K562 (cell line): ENCODE measurements around the gene GASK1A. TPM values are rescaled to one million over a fixed set of nuclear protein-coding genes. Genes with fewer than 3 reads are reported as not detected.

ENCODE experiments used
- ESRRB ChIP-seq: fragments of 250-450 bp; sonication (Bioruptor Pico); IDR thresholded peaks from 2 replicates; pipeline ENCODE4 v1.5.0; 2020; ENCODE audit warnings: mild to moderate bottlenecking, moderate library complexity, borderline replicate concordance
- GTF2B ChIP-seq: IDR thresholded peaks from 2 replicates; pipeline ENCODE4 v1.6.1; 2011; ENCODE audit not compliant: insufficient read length; ENCODE audit errors: extremely low read depth
- ZNF655 ChIP-seq: fragments of 250-450 bp; sonication (Bioruptor Pico); IDR thresholded peaks from 2 replicates; pipeline ENCODE4 v1.5.0; 2021
- polyA plus RNA-seq, 8 experiments: library from polyadenylated mRNA; depleted of rRNA in 4 of 8; stranded (reverse) in 5 of 8; unstranded in 3 of 8; fragments of >200 nt; fragmentation: Nextera tagmentation in 2 of 8; fragmentation: Illumina TruSeq in 1 of 8; extraction: Ambion mirVana in 2 of 8; extraction: Trizol in 1 of 8; gene quantifications; 2 replicates each; pipeline versions ENCODE4 v1.2.1 to v1.2.3, GENCODE V29; 2011 to 2014; ENCODE audit warnings: inconsistent platforms in 1 of 8, missing spikeins in 1 of 8
- total RNA-seq, 7 experiments: library from RNA; depleted of rRNA in 6 of 7; stranded (reverse); fragments of >200 nt in 6 of 7; fragmentation: Illumina TruSeq in 2 of 7; extraction: Trizol in 2 of 7; gene quantifications; 2 replicates each; pipeline versions ENCODE4 v1.2.1 to v1.2.3, GENCODE V29; 2011 to 2021; ENCODE audit warnings: low replicate concordance in 1 of 7
- TF ChIP-seq, protein P1 (sequence below): fragments of 200-800 bp; sonication (Bioruptor generic); IDR thresholded peaks from 2 replicates; pipeline ENCODE4 v1.6.1; 2016; ENCODE audit warnings: missing genetic modification characterization, missing compliant biosample characterization

The GASK1A gene
- total and polyA plus RNA-seq, 9 of the 15 experiments (the other 6 are each of a cell fraction or from before 2014, with no cell fraction given) = 0.04 to 0.11 (median 0.05) TPM; not detected in 5

DNA sequence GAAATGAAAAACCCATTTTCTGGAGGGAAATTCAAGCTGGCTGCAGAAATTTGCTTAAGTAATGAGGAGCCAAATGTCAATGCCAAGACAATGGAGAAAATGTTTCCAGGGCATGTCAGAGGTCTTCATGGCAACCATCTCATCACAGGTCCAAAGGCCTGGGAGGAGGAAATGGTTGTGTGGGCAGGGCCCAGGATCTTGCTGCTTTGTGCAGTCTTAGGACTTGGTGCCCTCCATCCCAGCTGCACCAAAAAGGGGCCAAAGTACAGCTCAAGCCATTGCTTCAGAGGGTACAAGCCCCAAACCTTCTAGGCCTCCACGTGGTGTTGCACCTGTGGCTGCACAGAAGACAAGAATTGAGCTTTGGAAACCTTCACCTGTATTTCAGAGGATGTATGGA lies 67.5 kb downstream of the GASK1A start (continued):
- TF ChIP-seq ZNF655 (CRISPR knock-in tag) (no peak), ESRRB (CRISPR knock-in tag) (no peak), GTF2B (no peak)
- TF ChIP-seq, protein P1, sequence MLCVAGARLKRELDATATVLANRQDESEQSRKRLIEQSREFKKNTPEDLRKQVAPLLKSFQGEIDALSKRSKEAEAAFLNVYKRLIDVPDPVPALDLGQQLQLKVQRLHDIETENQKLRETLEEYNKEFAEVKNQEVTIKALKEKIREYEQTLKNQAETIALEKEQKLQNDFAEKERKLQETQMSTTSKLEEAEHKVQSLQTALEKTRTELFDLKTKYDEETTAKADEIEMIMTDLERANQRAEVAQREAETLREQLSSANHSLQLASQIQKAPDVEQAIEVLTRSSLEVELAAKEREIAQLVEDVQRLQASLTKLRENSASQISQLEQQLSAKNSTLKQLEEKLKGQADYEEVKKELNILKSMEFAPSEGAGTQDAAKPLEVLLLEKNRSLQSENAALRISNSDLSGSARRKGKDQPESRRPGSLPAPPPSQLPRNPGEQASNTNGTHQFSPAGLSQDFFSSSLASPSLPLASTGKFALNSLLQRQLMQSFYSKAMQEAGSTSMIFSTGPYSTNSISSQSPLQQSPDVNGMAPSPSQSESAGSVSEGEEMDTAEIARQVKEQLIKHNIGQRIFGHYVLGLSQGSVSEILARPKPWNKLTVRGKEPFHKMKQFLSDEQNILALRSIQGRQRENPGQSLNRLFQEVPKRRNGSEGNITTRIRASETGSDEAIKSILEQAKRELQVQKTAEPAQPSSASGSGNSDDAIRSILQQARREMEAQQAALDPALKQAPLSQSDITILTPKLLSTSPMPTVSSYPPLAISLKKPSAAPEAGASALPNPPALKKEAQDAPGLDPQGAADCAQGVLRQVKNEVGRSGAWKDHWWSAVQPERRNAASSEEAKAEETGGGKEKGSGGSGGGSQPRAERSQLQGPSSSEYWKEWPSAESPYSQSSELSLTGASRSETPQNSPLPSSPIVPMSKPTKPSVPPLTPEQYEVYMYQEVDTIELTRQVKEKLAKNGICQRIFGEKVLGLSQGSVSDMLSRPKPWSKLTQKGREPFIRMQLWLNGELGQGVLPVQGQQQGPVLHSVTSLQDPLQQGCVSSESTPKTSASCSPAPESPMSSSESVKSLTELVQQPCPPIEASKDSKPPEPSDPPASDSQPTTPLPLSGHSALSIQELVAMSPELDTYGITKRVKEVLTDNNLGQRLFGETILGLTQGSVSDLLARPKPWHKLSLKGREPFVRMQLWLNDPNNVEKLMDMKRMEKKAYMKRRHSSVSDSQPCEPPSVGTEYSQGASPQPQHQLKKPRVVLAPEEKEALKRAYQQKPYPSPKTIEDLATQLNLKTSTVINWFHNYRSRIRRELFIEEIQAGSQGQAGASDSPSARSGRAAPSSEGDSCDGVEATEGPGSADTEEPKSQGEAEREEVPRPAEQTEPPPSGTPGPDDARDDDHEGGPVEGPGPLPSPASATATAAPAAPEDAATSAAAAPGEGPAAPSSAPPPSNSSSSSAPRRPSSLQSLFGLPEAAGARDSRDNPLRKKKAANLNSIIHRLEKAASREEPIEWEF (CRISPR knock-in tag) = no peak
